BE2C (cell line): ENCODE results near the gene ITM2A. TPM values are rescaled to one million over a fixed set of nuclear protein-coding genes. Genes with fewer than 3 reads are reported as not detected.

Source experiments
- DNase-seq: peaks from one replicate; pipeline ENCODE4 v3.0.0-alpha.2; 2020
- H3K27me3 ChIP-seq: fragments of 250-450 bp; sonication (Bioruptor Pico); 2 replicates; pipeline ENCODE4 v1.5.1; 2020; ENCODE audit warnings: mild to moderate bottlenecking
- H3K36me3 ChIP-seq: fragments of 250-450 bp; sonication (Bioruptor Pico); 2 replicates; pipeline ENCODE4 v1.5.1; 2020; ENCODE audit warnings: mild to moderate bottlenecking
- H3K4me1 ChIP-seq: fragments of 250-450 bp; sonication (Bioruptor Pico); 2 replicates; pipeline ENCODE4 v1.5.1; 2020
- H3K4me3 ChIP-seq: 2 replicates; pipeline ENCODE4 v1.5.1; 2011; ENCODE audit warnings: low read depth, low read length
- H3K9me3 ChIP-seq: fragments of 250-450 bp; sonication (Bioruptor Pico); 2 replicates; pipeline ENCODE4 v1.5.1; 2020
- CTCF ChIP-seq: IDR thresholded peaks from 2 replicates; pipeline ENCODE4 v1.5.1; 2012; ENCODE audit warnings: mild to moderate bottlenecking, low read depth, low read length
- polyA plus RNA-seq: library from polyadenylated mRNA; unstranded; fragments of >200 nt; gene quantifications from one replicate; pipeline ENCODE4 v1.2.1, GENCODE V29; 2012; ENCODE audit warnings: low read depth, missing spikeins; ENCODE audit not compliant: insufficient read length, insufficient read depth

Gene ITM2A
- polyA plus RNA-seq: 0.85 TPM

- peak; percentile 9 for DNase-seq
- H3K4me3 ChIP-seq: peak within 1 kb of the TSS; percentile 29
These were observed at the start of gene ITM2A for GRCh38 chrX:79366873-79367749. ITM2A (minus strand) TSS chrX:79367334; CDS start chrX:79367215, 119 bp downstream.

GRCh38 chrX:79415056-79415455, 47.9 kb upstream of the ITM2A start:
- Histone ChIP-seq H3K36me3 (no peaks in the 10 kb centered on the region), H3K4me1 (no peaks in the 10 kb centered on the region), H3K27me3 (no peaks in the 10 kb centered on the region), H3K4me3 (no peak overlapping the region), H3K9me3 (no peaks in the 10 kb centered on the region)
- TF ChIP-seq CTCF: no peak
- no peak for DNase-seq

More at GRCh38 chrX:79366873-79367749, at the start of gene ITM2A:
- Histone ChIP-seq H3K4me1 (no peaks in the 10 kb centered on the region), H3K36me3 (no peaks in the 10 kb centered on the region), H3K27me3 (no peaks in the 10 kb centered on the region), H3K9me3 (no peaks in the 10 kb centered on the region)
- no peak for TF ChIP-seq CTCF

- H3K9me3 ChIP-seq: no peaks in the 10 kb centered on the region
- no peaks in the 10 kb centered on the region for H3K27me3 ChIP-seq
- no peak for TF ChIP-seq CTCF
- H3K4me1 ChIP-seq: no peaks in the 10 kb centered on the region
- H3K36me3 ChIP-seq: no peaks in the 10 kb centered on the region
- H3K4me3 ChIP-seq: no peak overlapping the region
- DNase-seq: no peak
These were observed 46.8 kb upstream of the ITM2A start for GRCh38 chrX:79413963-79414362.

- Histone ChIP-seq H3K27me3 (no peaks in the 10 kb centered on the region), H3K9me3 (no peaks in the 10 kb centered on the region), H3K4me3 (no peak overlapping the region), H3K4me1 (no peaks in the 10 kb centered on the region), H3K36me3 (no peaks in the 10 kb centered on the region)
- no peak for DNase-seq
- TF ChIP-seq CTCF: peak; percentile 35
These were observed 45.8 kb upstream of the ITM2A start for GRCh38 chrX:79412972-79413371.

GRCh38 chrX:79412166-79412565, 45.0 kb upstream of the ITM2A start:
- H3K4me3 ChIP-seq: no peak overlapping the region
- no peaks in the 10 kb centered on the region for H3K36me3 ChIP-seq
- H3K4me1 ChIP-seq: no peaks in the 10 kb centered on the region
- DNase-seq: no peak
- no peaks in the 10 kb centered on the region for H3K9me3 ChIP-seq
- TF ChIP-seq CTCF: no peak
- no peaks in the 10 kb centered on the region for H3K27me3 ChIP-seq

- H3K4me1 ChIP-seq: no peaks in the 10 kb centered on the region
- no peaks in the 10 kb centered on the region for H3K9me3 ChIP-seq
- H3K27me3 ChIP-seq: no peaks in the 10 kb centered on the region
- no peak overlapping the region for H3K4me3 ChIP-seq
- no peak for DNase-seq
- no peaks in the 10 kb centered on the region for H3K36me3 ChIP-seq
- no peak for TF ChIP-seq CTCF
These were observed 42.5 kb upstream of the ITM2A start for GRCh38 chrX:79409657-79410056.
